ENCODE results near the gene ADAMTSL1.

DNA sequence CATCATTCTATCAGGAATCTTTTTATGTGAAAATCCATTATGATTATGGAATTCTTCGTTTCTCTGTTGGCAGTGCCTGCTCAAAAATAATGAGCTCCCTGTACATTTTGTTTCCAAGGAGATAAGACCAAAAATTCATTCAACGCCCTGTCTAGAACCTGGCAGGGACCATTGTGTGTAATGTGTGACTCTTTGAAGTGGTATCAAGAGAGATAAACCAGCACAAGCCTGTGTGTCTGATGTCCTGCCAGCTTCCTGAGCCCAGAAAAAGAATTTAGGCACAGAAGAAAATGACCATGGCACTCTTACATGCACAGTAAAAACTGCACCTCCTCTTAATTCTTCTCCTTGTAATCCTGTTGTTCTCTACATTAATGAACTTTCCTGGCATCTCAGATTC, 381.7 kb downstream of the ADAMTSL1 start:
- TF ChIP-seq, protein P1, sequence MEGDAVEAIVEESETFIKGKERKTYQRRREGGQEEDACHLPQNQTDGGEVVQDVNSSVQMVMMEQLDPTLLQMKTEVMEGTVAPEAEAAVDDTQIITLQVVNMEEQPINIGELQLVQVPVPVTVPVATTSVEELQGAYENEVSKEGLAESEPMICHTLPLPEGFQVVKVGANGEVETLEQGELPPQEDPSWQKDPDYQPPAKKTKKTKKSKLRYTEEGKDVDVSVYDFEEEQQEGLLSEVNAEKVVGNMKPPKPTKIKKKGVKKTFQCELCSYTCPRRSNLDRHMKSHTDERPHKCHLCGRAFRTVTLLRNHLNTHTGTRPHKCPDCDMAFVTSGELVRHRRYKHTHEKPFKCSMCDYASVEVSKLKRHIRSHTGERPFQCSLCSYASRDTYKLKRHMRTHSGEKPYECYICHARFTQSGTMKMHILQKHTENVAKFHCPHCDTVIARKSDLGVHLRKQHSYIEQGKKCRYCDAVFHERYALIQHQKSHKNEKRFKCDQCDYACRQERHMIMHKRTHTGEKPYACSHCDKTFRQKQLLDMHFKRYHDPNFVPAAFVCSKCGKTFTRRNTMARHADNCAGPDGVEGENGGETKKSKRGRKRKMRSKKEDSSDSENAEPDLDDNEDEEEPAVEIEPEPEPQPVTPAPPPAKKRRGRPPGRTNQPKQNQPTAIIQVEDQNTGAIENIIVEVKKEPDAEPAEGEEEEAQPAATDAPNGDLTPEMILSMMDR (IDR thresholded peaks at IDR 0.05) = no peak
- no peak for TF ChIP-seq POLR2A (IDR thresholded peaks at IDR 0.05)
- peak in 2 of 3 donors; percentile 61 to 75 for TF ChIP-seq POLR2AphosphoS5 (IDR thresholded peaks at IDR 0.05)

Measured in stomach (tissue), 4 donors.